Hematopoietic multipotent progenitor cell treated with erythropoietin and hydrocortisone succinate and interleukin-3 and kit ligand, for 8 days (in vitro differentiated cells): ENCODE measurements around the gene SPPL3.

ENCODE experiments used
- DNase-seq: peaks from one replicate; pipeline ENCODE4 v3.0.0-alpha.2; 2015

Gene SPPL3

GRCh38 chr12:120719496-120720233, 184.5 kb downstream of the SPPL3 start:
- DNase-seq = peak; percentile 88

GRCh38 chr12:120719072-120719471, 185.1 kb downstream of the SPPL3 start:
- peak; percentile 54 for DNase-seq

GRCh38 chr12:120718055-120718454, 186.1 kb downstream of the SPPL3 start:
- peak; percentile 20 for DNase-seq

GRCh38 chr12:120713861-120714482, 190.2 kb downstream of the SPPL3 start:
- peak; percentile 89 for DNase-seq

- no peak for DNase-seq
Measured at GRCh38 chr12:120712610-120713009, 191.5 kb downstream of the SPPL3 start.
